ENCODE measurements around the gene ANKRD18A.
"Not testable (repeated sequence)": the region's sequence is repeated elsewhere in the genome, so short reads cannot be mapped to it uniquely, and the experiment has no call there.

The ANKRD18A gene

DNA sequence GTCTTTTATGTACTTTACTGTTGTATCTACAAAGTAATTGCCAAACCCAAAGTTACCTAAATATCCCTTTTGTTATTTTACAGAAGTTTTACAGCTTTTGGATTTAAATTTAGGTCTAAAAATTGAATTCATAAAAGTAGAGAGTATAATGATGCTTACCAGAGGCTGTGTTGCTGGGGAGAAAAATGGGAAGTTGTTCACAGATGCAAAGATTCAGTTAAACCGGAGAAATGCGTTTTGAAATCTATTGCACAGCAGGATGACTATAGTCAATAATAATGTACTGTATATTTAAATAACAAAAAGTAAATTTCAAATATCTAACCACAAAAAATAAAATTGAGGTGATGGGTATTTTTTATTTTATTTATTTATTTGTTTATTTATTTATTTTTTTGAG is 2.6 kb upstream of the ANKRD18A start:
- DNase-seq = no peak

DNA sequence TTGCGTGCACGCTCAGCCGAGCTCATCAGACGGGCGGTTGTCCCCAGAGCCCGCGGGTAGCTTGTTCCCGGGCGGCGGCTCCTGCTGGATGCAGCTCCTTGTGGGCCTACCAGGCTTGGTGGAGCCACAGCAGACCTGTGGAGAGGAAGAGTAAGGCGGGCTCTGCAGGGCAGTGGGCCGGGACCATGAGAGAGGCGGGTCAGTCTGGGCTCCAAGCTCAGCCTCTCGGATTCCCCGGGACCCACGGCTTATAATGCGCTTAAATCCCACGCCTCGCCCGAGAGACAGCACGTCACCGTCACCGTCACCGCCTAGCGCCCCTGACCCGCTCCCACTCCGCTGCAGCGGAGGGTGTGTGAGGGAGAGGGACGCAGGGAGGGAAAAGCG is 1.9 kb upstream of the ANKRD18A start:
- DNase-seq = no peak

DNA sequence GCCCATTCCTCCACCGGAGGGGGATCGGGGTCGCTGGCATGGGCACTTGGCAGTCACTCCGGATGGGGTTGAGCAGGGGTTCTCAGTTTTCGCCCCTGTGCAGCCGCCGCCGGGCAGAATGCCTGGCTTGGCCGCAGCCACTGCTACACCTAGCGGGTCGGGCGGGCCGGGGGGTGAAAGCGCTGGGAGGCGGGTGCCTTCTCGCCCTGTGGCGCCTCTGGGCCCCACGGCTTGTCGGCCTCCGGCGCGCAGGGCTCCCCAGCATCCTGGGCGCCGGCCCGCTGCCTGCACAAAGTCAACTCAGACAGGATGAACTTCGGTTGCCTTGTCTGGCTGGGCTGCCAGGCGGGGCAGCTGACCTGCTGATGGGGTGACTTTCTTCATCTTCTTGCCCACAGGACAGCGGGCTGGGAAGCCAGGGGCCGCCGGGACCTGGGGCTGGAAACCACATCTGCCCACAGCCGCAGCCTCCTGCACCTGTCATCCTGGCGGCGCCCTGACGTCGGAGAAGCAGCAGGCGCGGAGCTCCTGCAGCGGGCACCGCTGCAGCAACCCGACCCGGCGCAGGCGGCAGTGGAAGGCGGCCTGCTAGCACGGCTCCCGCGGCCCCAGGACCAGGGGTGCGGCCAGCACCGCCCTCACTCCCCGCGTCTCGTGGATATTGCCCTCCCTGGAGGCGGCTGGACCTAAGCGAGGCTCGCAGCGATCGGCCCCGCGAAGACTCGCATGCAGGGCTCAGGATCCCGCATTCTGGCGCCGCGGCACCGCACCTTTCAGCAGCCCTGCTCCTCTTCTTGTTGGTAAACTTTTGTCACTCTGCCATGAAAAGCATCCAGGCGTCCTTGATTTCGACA is 1.3 kb upstream of the ANKRD18A start:
- DNase-seq = peak; percentile 20

DNA sequence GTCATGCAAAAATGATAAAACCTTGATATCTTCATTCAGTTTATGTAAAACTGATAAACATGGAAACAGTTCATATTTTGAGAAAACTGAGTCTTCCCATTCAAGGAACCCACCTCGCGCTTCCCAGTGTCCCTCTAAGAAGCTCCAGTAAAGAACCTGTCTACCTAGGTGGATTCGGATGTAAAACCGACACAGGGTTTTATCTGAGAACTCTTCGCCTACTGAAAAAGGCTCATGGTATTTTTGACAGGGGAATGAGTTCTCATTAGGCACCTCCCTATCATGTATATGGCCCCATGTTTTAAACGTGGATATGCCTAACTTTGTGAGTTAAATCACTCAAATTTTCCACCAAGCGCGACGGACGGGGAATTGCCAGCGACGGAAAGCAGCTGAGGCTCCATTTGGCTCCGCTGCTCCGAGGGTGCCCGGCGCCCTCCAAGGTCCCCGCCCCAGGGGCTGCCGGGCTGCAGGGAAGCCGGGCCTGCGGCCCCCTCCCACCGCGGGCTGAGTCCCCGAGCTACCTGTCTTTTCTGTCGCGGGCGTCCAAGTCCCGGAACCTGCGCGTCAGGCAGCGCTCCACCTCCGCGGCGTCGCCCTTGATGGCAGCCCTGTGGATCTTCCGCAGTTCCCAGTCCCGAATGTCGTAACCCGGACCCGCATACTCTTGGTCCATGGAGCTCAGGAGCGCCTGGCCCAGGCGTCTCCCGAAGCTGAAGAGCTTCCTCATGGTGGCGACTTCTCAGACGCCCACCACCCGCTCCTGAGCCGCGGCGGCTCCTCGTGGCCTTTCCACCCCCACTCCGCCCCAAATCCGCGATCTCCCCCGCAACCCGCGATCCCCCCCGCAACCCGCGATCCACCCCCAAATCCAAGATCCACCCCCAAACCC is 594 bp downstream of the ANKRD18A start:
- DNase-seq = no peak

DNA sequence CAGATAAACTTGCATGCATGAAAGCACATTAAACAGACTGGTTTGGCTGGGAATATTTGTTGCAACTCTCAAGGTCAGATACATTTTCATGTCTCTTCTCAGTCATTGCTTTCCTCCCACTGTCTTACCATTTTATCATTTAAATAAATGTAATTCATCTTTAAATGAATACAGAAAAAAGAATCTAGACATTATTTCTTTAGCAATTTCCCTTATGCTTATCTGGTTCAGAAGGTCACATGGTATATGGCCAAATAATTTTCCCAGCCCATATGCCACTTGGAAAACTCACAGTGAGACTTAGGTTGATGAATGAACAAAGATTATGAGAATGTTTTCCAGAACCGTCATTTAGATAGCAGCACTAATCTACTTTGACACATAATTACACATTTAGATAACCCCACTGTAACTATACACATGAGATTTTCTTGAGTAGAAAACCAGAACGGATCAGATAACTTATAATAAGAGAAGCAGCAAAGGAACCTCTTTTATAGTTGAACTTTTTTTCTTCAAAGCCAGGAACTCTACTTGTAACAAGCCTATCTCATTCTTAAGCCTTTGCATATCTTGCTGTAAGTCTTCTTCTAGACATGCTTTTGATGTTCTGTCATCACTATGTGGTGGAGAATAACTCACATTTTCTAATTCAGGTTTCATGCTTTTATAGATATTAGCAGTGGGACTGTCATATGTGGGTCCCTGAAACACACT is 22.2 kb downstream of the ANKRD18A start:
- DNase-seq = not testable (repeated sequence)

DNA sequence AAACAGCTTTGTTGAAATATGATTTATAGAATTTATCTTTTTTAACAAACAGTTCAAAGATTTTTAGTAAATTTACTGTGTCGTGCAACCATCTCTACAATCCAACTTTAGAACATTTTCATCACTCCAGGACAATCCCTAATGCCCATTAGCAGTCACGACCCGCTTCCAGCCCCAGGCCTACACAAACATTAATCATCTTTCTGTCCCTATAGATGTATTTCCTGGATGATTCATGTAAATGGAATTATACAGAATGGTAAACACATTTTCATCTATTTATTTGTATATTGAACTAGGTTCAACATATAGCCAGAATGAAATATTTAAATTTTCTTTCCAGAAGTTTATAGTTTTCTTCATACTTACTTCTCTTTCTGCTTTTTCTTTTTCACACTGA is 25.3 kb downstream of the ANKRD18A start:
- DNase-seq = not testable (repeated sequence)

DNA sequence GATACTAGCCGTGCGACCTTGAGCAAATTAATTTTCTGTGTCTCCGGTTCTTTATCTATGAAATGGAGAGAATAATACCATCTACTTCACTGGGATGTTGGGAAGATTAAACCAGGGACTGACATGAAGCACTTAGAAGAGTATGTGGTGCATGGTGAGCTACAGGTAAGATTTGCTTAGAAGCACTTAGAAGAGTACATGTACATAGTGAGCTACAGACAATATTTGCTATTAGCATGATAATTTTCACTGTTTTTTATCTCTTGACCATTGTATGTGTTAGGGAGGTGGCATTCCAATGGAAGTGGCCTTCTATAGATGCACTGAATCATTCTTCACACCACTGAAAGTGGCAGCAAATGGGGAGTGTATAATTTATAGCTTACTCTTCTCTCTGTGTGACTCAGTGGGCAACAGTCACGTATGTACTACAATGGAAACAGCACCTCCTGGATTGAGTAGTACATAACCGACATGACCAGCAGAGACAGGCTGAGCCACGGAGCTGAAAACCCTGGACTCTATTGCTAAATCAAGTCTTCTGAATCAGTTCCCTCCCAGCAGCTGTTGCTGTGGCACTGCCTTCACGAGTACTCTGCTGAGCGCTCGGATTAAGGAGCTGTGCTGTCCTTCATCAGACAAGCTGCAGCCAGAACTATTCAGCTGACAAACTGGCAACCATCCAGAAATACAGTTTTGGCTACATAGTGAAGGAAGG is 28.9 kb downstream of the ANKRD18A start:
- DNase-seq = peak; percentile 19

DNA sequence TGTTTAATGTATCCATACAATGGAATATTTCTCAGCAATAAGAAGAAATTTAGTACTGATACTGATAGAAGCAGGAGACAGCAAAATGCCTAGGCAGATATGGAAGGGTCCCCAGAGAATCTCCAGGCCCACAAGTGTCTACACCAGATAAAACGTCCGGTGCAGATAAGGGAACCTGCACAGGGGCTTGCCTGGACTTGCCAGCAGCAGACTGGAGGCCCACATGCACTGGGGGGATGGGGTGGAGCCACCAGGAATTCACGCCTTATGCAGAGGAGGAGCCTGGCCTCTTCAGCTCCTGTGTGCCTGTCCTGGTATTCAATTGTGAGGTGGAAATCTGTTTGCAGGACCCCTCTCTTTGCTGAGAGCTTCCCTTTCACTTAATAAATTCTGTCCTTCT is 36.6 kb downstream of the ANKRD18A start:
- not testable (repeated sequence) for DNase-seq

DNA sequence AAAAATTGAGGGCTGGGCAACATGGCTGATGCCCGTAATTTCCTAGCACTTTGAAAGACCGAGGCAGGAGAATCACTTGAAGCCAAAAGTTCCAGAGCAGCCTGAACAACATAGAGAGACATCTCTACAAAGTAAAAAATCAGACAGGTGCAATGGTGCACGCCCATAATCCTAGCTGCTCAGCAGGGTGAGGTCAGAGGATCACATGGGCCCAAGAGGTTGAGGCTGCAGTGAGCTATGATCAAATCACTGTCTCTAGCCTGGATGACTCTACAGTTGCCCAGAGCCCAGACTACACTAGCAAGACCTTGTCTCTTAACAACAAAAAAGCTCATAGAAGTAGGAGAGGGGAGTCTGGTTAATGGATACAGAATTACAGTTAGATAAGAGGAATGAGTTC is 40.3 kb downstream of the ANKRD18A start:
- not testable (repeated sequence) for DNase-seq

DNA sequence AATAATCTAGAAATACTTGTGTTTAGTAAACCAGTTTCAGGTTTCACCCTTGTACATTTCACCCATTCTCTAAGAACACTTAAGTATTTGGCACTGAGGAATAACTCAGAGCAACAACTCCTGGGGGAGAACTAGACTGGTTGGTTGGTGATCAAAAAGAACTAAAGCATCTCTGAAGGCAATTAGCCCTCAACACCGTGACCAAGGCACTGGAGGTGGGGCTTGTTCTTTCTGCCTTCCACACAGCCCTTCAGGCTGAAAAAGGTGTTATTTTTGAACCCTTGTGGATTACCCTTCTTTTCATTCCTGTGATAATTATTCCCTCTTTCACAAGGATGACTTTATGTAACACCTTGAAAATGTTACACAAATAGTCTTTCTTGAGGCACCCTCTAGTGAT is 44.2 kb downstream of the ANKRD18A start:
- not testable (repeated sequence) for DNase-seq

DNA sequence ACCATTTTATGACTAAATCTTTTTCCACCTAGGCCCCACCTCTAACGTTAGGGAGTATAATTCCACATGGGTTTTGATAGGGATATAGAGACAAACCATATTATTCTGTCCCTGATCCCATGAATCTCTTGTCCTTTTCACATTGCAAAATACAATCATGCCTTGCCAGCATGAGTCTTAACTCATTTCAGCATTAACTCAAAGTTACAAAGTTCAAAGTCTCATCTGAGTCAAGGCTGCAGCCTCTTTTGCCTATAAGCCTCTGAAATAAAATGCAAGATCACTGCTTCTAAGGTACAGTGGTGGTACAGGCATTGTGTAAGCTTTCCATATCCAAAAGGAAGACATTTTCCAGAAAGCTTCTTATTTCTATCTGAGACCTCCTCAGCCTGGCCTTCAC is 54.3 kb downstream of the ANKRD18A start:
- not testable (repeated sequence) for DNase-seq

DNA sequence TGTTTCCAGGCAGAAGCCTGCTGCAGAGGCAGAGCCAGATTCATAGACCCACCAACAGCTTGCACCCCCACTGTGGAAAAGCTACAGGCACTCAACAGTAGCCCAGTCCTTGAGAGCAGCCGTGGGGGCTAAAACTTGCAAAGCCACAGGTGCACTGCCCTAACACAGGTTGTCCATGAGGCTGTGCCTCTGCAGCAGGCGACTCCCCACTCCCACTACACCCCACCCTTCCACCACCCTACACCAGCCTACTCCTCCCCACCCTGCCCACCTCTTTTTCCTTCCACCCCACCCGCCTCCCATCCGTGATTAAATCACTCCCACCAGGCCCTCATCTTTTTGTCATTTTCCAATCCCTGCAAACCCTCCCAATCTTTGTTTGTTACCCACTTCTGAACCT is 55.2 kb downstream of the ANKRD18A start:
- not testable (repeated sequence) for DNase-seq

DNA sequence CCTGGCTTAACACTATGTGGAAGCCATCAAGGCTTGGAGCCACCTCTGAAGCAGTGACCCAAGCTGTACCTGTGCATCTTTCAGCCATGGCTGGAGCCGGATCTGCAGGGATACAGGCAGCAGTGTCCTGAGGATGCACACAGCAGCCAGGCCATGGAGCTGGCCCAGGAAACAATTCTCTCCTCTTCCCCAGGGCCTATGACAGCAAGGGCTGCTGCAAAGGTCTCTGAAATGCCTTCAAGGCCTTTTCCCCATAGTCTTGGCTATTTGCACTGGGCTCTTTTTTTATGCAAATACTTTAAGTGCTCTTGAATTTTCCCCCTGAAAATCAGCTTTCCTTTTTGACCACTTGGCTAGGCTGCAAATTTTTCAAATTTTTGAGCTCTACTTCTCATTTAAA is 56.5 kb downstream of the ANKRD18A start:
- not testable (repeated sequence) for DNase-seq

DNA sequence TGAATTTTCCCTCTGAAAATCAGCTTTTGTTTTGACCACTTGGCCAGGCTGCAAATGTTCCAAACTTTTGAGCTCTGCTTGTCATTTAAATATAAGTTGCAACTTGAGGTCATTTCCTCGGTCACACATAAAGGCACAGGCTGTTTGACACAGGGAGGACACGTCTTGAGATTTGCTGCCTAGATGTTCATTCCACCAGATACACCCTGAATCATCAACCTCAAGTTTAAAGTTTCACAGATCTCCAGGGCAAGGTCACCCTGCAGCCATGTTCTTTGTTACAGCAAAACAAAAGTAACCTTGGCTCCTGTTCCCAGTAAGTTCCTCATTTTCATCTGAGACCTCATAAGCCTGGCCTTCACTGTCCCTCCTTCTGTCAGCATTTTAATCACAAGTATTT is 59.3 kb downstream of the ANKRD18A start:
- not testable (repeated sequence) for DNase-seq

DNA sequence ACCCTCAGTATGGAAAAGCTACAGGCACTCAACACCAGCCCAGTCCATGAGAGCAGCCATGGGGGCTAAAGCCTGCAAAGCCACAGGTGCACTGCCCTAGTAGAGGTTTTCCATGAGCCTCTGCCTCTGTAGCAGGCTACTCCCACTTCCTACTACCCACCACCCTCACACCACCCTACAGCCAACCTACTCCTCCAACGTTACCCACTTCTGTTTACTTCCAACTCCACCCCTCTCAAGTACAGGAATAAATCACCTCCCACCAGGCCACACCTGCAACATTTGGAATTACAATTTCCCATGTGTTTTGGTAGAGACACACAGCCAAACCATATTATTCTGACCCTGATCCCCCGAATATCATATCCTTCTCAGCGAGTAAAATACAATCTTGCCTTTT is 61.2 kb downstream of the ANKRD18A start:
- not testable (repeated sequence) for DNase-seq

DNA sequence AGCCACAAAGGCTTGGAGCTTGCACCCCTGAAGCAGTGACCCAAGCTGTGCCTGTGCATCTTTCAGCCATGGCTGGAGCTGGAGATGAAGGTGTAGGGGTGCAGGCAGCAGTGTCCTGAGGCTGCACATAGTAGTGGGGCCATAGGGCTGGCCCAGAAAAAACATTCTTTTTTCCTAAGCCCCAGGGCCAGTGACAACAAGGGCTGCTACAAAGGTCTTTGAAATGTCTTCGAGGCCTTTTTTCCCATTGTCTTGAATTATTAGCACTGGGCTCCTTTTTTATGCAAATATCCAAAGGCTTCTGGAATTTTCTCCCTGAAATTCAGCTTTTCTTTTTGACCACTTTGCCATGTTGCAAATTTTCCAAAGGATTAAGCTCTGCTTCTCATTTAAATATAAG is 62.6 kb downstream of the ANKRD18A start:
- not testable (repeated sequence) for DNase-seq

DNA sequence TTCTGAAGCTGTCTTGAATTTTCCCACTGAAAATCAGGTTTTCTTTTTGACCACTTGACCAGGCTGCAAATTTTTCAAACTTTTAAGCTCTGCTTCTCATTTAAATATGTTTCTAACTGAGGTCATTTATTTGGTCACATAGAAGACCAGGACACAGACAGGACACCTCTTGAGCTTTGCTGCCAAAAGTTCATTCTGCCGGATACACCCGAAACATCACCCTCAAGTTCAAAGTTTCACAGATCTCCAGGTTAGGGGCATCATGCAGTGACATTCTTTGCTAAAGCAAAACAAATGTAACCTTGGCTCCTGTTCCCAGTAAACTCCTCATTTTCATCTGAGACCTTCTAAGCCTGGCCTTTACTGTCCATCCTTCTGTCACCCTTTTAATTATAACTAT is 65.4 kb downstream of the ANKRD18A start:
- DNase-seq = not testable (repeated sequence)

DNA sequence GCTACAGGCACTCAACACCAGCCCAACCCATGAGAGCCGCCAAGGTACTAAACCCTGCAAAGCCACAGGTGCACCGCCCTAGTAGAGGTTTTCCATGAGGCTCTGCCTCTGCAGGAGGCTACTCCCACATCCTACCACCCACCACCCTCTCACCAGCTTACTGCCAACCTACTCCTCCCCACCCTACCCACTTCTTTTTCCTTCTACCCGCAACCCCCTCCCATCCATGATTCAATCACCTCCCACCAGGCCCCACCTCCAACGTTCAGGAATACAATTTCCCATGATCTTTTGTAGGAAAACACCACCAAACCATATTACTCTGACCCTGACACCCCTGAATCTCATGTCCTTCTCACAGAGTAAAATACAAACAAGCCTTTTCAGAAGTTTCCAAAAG is 67.4 kb downstream of the ANKRD18A start:
- DNase-seq = not testable (repeated sequence)

DNA sequence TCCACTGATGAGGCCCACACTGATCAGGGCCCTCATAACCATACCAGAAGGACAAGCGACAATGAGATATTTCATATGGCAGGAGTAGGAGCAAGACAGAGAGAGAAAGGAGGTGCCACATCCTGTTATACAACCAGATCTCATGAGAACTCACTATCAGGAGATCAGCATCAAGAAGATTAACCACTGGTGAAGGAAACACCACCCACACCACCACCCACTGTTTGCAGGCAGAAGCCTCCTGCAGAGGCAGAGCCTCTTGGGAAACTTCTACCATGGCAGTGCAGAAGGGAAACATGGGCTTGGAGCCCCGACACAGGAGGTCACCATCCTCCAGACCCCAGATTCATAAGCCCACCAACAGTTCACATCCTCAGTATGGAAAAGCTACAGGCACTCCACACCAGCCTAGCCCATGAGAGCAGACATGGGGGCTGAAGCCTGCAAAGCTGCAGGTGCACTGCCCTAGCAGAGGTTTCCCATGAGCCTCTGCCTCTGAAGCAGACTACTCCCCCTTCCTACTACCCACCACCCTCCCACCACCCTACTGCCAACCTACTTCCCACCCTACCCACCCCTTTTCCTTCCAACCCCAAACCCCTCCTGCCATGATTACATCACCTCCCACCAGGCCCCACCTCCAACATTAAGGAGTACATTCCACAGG is 73.8 kb downstream of the ANKRD18A start:
- DNase-seq = not testable (repeated sequence)

DNA sequence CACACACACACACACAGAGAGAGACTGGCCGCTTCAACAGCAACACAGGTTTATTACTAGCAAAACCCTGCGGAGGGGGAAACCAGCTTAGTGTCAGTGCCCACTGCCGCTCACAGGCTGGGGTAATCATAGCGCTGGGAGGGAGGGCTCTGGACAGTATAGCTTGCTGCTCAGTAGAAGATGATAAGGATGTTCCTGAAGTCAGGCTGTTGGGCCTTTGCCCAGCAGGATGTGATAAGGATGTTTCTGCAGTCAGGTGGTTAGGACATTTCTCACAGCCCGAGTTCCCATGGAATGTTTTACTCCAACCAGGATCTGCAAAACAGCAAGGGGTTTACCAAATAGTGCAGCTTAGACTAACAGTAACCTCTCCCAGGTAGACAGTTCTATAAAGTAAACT is 79.9 kb downstream of the ANKRD18A start:
- DNase-seq = not testable (repeated sequence)

DNA sequence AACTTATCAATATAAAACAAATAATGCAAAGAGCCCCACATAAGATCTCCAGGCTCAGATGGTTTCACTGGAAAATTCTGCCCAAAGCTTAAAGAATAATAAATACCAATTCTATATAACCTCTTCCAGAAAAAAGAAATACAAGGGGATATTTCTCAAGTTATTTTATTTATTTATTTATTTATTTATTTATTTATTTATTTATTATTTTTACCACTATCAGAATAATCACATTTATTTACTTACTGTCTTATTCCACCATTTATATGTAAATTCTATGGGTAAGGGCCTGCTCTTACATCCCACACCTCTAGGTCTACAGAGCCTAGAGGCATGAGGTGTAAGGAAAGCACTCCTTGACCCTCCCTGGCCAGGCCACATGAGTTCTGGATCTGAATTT is 91.1 kb downstream of the ANKRD18A start:
- DNase-seq = no peak

DNA sequence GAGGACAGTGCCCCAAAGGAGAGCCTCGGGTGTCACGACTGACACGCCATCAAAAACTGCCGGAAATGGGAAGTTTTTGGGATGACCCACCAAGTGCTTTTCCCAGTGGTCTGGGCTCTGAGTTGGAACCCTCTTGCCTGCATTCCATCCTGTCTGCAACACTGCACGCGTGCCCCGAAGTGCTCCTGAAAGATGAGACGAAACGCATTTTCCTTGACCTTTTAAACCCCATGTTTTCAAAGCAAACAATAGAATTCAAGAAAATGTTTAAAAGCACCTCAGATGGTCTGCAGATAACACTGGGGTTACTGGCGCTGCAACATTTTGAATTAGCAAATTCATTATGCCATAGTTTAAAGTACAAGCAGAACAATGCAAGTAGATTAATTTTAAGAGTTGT is 92.9 kb downstream of the ANKRD18A start:
- DNase-seq = no peak

Data from NCI-H82 (cell line).